Fibroblast of lung (primary cell): ENCODE results near the gene CDH4. TPM values are rescaled to one million over a fixed set of nuclear protein-coding genes. Genes with fewer than 3 reads are reported as not detected.

Experiments used
- DNase-seq, 2 donors: peaks; one replicate each; pipeline versions ENCODE4 v3.0.0 to v3.0.0-alpha.2; 2010; ENCODE audit warnings: low read depth in 2 of 2
- H2AFZ ChIP-seq: 2 replicates; pipeline ENCODE4 v1.5.1; 2012; ENCODE audit warnings: low read length, control low read depth, inconsistent platforms
- H3K27ac ChIP-seq: 2 replicates; pipeline ENCODE4 v1.5.1; 2011; ENCODE audit warnings: low read length, control low read depth; ENCODE audit not compliant: insufficient read depth
- H3K27me3 ChIP-seq: 2 replicates; pipeline ENCODE4 v1.5.1; 2011; ENCODE audit warnings: mild to moderate bottlenecking, low read length; ENCODE audit not compliant: control insufficient read depth, insufficient read depth
- H3K36me3 ChIP-seq: 2 replicates; pipeline ENCODE4 v1.5.1; 2011; ENCODE audit warnings: low read length; ENCODE audit not compliant: control insufficient read depth, insufficient read depth
- H3K4me1 ChIP-seq: 2 replicates; pipeline ENCODE4 v1.5.1; 2011; ENCODE audit warnings: low read length; ENCODE audit not compliant: control insufficient read depth, insufficient read depth; ENCODE audit errors: extremely low read depth
- H3K4me2 ChIP-seq: 2 replicates; pipeline ENCODE4 v1.5.1; 2011; ENCODE audit warnings: low read length, control low read depth; ENCODE audit not compliant: insufficient read depth; ENCODE audit errors: extremely low read depth
- H3K4me3 ChIP-seq, 4 experiments: fragments of 200-600 bp in 1 of 4; sonication (generic) in 1 of 4; replicated peaks in 1 of 4; 2 replicates each; pipeline ENCODE4 v1.5.1; 2011 to 2016; ENCODE audit warnings: low read length in 4 of 4, low read depth in 3 of 4, mild to moderate bottlenecking in 3 of 4, control low read depth in 2 of 4, inconsistent platforms in 1 of 4, mixed read lengths in 1 of 4; ENCODE audit not compliant: insufficient read depth in 1 of 4; ENCODE audit errors: control extremely low read depth in 1 of 4
- H3K79me2 ChIP-seq: 2 replicates; pipeline ENCODE4 v1.5.1; 2012; ENCODE audit warnings: mild to moderate bottlenecking, low read length, inconsistent platforms; ENCODE audit not compliant: control insufficient read depth, insufficient read depth
- H3K9ac ChIP-seq: 2 replicates; pipeline ENCODE4 v1.5.1; 2011; ENCODE audit warnings: mild to moderate bottlenecking, low read length, control low read depth; ENCODE audit not compliant: insufficient read depth
- H3K9me3 ChIP-seq: 2 replicates; pipeline ENCODE4 v1.5.1; 2012; ENCODE audit warnings: low read depth, low read length; ENCODE audit not compliant: control insufficient read depth, insufficient read depth
- H4K20me1 ChIP-seq: 2 replicates; pipeline ENCODE4 v1.5.1; 2011; ENCODE audit warnings: low read length; ENCODE audit not compliant: control insufficient read depth, insufficient read depth; ENCODE audit errors: extremely low read depth
- CTCF ChIP-seq, 2 donors: IDR thresholded peaks in 1 of 2; conservative IDR thresholded peaks in 1 of 2; 1 replicate in 1 of 2; 2 replicates in 1 of 2; pipeline ENCODE4 v1.5.1; 2011 to 2012; ENCODE audit warnings: low read length in 2 of 2, control low read depth in 1 of 2, inconsistent platforms in 1 of 2, low read depth in 1 of 2, mild to moderate bottlenecking in 1 of 2
- EZH2 ChIP-seq: IDR thresholded peaks from 2 replicates; pipeline ENCODE4 v1.5.1; 2012; ENCODE audit warnings: low read length, control low read depth, mild to moderate bottlenecking; ENCODE audit errors: missing control alignments
- polyA plus RNA-seq, 2 donors: library from polyadenylated mRNA; depleted of rRNA in 1 of 2; stranded (reverse) in 1 of 2; unstranded in 1 of 2; fragments of >200 nt; gene quantifications; 2 replicates each; pipeline ENCODE4 v1.2.1, GENCODE V29; 2011 to 2012; ENCODE audit warnings: missing spikeins in 1 of 2
- total RNA-seq: library from RNA; depleted of rRNA; stranded (reverse); fragments of >200 nt; gene quantifications from 2 replicates; pipeline ENCODE4 v1.2.1, GENCODE V29; 2014

Gene CDH4
- total and polyA plus RNA-seq, 2 donors (not counting 1 experiment from before 2014, with no cell fraction given): 4.8 to 6.8 TPM

DNA sequence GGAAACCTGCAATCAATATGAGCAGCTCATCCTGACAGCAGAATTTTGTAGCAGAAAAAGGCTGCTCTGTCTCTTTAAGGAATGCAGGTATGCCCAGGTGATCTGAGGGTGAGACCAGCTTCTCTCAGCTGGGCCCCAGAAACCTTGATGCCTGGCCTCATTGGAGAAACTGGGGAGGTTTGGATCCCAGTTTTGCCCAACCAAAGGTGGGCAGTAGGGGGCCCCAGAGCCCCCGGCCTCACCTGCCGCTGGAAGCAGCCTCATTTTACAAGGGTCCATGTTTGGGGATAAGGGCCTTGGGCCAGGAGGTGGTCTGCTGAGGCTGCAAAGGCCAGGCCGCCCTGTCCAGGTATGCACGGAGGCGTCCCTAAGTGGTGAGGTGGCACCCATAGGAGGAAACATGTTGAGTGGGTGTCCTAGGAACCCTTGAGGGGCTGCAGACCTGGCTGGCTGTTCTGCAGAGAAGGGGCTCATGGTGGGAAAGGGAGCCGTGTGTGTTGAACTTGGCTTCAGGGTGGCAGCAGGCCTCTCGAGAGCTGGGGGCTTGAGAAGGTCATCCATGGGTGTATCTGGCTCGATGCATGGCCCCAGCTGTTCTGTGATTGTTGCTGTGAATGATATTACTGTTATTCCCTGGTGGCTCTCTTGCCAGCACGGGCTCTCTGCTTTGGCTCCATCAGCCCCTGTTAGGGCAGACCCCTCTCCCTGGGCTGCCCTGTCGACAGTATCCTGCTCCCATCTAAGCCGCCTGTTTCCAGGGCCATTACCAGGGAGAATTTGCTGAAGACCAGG lies 208.4 kb downstream of the CDH4 start:
- DNase-seq: no peak
- Histone ChIP-seq H3K27me3 (no peaks in the 10 kb centered on the region), H3K4me3 (no peak overlapping the region), H3K4me1 (no peaks in the 10 kb centered on the region), H4K20me1 (no peaks in the 10 kb centered on the region), H3K4me2 (no peak overlapping the region), H3K36me3 (no peaks in the 10 kb centered on the region), H2AFZ (no peak overlapping the region), H3K27ac (no peak overlapping the region), H3K9ac (no peak overlapping the region), H3K9me3 (no peaks in the 10 kb centered on the region), H3K79me2 (peaks cover 3% of the 10 kb centered on the region)
- TF ChIP-seq EZH2 (no peak), CTCF (conservative IDR thresholded peaks at IDR 0.05 in 1 of 2, IDR thresholded peaks at IDR 0.05 in 1 of 2; ENCODE audit: low read depth in 1 of 2, low read length in 2 of 2) (no peak)

DNA sequence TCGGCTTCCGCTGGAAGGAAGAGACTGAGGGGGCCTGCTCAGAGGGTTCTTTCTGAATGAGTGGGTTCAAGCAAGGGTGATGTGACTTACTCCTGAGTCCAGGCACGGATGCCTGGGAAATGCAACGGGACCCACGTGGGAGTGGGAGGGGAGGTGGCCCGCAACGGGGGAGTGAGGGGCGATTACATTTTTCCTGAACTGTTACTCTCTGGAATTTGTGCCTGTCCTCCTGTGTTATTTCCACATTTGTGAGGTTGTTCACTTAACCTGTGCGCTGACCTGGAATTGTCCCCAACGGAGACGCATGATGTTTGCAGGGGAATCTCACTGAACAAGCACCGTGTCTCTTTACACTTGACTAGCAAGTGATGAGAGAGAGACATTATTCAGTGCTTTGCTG lies 209.4 kb downstream of the CDH4 start:
- no peak overlapping the region for H3K4me3 ChIP-seq
- TF ChIP-seq EZH2 (no peak), CTCF (conservative IDR thresholded peaks at IDR 0.05 in 1 of 2, IDR thresholded peaks at IDR 0.05 in 1 of 2; ENCODE audit: low read depth in 1 of 2, low read length in 2 of 2) (no peak)

DNA sequence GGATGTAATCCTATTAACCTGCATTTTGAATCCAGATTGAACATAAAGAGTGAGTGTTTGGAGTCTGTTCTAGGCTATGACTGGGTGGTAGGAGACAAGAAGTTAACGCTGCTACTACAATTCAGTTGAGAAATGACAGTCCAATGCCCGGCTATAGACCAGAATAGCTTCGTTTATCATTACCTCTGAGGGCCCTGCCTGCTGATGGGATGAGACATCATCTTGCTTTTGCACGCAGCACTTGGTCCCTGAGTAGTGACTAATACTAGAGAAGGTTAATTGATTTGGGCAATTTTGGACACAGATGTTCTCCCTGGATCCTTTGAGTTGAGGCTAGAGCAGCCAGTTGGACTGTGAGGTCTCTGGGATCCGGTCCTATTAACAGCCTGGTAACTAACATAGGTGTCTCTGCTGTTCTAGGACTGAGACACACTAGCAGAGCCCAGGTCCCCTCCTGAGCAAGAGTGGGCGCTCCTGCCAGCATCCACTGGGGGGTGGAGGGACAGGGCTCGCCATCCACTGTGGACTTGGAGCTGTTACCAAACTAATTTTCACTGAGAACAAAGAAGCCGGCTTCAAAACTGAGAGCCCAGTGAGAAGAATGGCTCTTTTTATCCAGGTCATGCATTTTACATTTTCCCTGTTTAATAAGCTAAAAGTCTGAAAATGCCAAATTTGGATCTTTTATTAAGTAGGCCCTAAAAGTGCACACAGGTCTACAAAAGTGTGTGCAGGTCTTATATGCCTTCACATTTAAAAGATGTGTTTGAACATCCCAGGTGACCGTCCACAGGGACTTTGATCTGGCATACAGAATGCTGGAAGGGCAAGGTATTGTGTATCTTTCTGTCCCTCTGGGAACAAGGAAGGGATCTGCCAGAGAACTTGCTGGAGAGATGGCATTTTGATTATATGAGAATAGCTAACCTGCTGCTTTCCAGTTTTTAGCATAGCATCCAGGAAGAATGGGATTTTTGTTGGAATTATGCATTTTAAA lies 212.5 kb downstream of the CDH4 start:
- Histone ChIP-seq H3K27me3 (no peaks in the 10 kb centered on the region), H3K9ac (no peak overlapping the region), H3K4me2 (no peak overlapping the region), H3K36me3 (no peaks in the 10 kb centered on the region), H3K4me3 (no peak overlapping the region), H3K4me1 (no peaks in the 10 kb centered on the region), H3K9me3 (no peaks in the 10 kb centered on the region), H3K79me2 (no peaks in the 10 kb centered on the region), H4K20me1 (no peaks in the 10 kb centered on the region), H2AFZ (no peak overlapping the region), H3K27ac (no peak overlapping the region)
- TF ChIP-seq EZH2 (no peak), CTCF (conservative IDR thresholded peaks at IDR 0.05 in 1 of 2, IDR thresholded peaks at IDR 0.05 in 1 of 2; ENCODE audit: low read depth in 1 of 2, low read length in 2 of 2) (no peak)
- DNase-seq: peak in 1 of 2 donors; percentile 38

More for the DNA sequence above, 209.4 kb downstream of the CDH4 start:
- no peak overlapping the region for H2AFZ ChIP-seq
- no peak overlapping the region for H3K9ac ChIP-seq
- no peaks in the 10 kb centered on the region for H3K9me3 ChIP-seq
- no peaks in the 10 kb centered on the region for H3K4me1 ChIP-seq
- H3K79me2 ChIP-seq: peaks cover 3% of the 10 kb centered on the region
- H4K20me1 ChIP-seq: no peaks in the 10 kb centered on the region
- no peak overlapping the region for H3K27ac ChIP-seq
- no peak overlapping the region for H3K4me2 ChIP-seq
- H3K27me3 ChIP-seq: no peaks in the 10 kb centered on the region
- H3K36me3 ChIP-seq: no peaks in the 10 kb centered on the region
- no peak for DNase-seq
